Mesendoderm (in vitro differentiated cells): ENCODE measurements around the gene IGDCC3.

ENCODE experiments used
- DNase-seq: peaks from one replicate; pipeline ENCODE4 v3.0.0; 2013
- H2AK5ac ChIP-seq: 2 replicates; pipeline ENCODE4 v1.6.1; 2013; ENCODE audit warnings: low read length, inconsistent platforms
- H2BK120ac ChIP-seq: 2 replicates; pipeline ENCODE4 v1.6.1; 2013; ENCODE audit warnings: low read depth, mild to moderate bottlenecking, low read length, moderate library complexity, mixed read lengths
- H2BK15ac ChIP-seq: replicated peaks from 2 replicates; pipeline ENCODE4 v1.6.1; 2013; ENCODE audit warnings: low read depth, mild to moderate bottlenecking, moderate library complexity
- H2BK5ac ChIP-seq: 2 replicates; pipeline ENCODE4 v1.6.1; 2013; ENCODE audit warnings: low read length, inconsistent platforms
- H3K18ac ChIP-seq: 2 replicates; pipeline ENCODE4 v1.6.1; 2013; ENCODE audit warnings: mild to moderate bottlenecking, low read length, mixed read lengths
- H3K23ac ChIP-seq: one replicate; pipeline ENCODE4 v1.6.1; 2013; ENCODE audit warnings: low read length
- H3K27ac ChIP-seq: 2 replicates; pipeline ENCODE4 v1.5.1; 2013; ENCODE audit warnings: low read depth, mild to moderate bottlenecking, inconsistent platforms, low read length, moderate library complexity
- H3K27me3 ChIP-seq: 2 replicates; pipeline ENCODE4 v1.6.1; 2013; ENCODE audit warnings: low read length, control low read depth, mild to moderate bottlenecking, inconsistent platforms; ENCODE audit not compliant: insufficient read depth, poor library complexity
- H3K36me3 ChIP-seq: 2 replicates; pipeline ENCODE4 v1.6.1; 2013; ENCODE audit warnings: low read length, inconsistent platforms; ENCODE audit not compliant: control insufficient read depth, insufficient read depth
- H3K4ac ChIP-seq: one replicate; pipeline ENCODE4 v1.6.1; 2013; ENCODE audit warnings: low read depth, mild to moderate bottlenecking, low read length, moderate library complexity
- H3K4me1 ChIP-seq: 2 replicates; pipeline ENCODE4 v1.6.1; 2013; ENCODE audit warnings: low read depth, low read length, inconsistent platforms; ENCODE audit not compliant: control insufficient read depth
- H3K4me2 ChIP-seq: 2 replicates; pipeline ENCODE4 v1.6.1; 2013; ENCODE audit warnings: low read length
- H3K4me3 ChIP-seq: 2 replicates; pipeline ENCODE4 v1.5.1; 2013; ENCODE audit warnings: mild to moderate bottlenecking, low read length
- H3K56ac ChIP-seq: one replicate; pipeline ENCODE4 v1.6.1; 2013; ENCODE audit warnings: low read length
- H3K79me1 ChIP-seq: 2 replicates; pipeline ENCODE4 v1.6.1; 2013; ENCODE audit warnings: low read length, inconsistent platforms
- H3K79me2 ChIP-seq: 2 replicates; pipeline ENCODE4 v1.6.1; 2013; ENCODE audit warnings: mild to moderate bottlenecking, low read length; ENCODE audit not compliant: control insufficient read depth, insufficient read depth
- H3K9ac ChIP-seq: 2 replicates; pipeline ENCODE4 v1.6.1; 2013; ENCODE audit warnings: low read length, inconsistent platforms
- H4K5ac ChIP-seq: one replicate; pipeline ENCODE4 v1.6.1; 2013; ENCODE audit warnings: low read length
- H4K8ac ChIP-seq: one replicate; pipeline ENCODE4 v1.6.1; 2013; ENCODE audit warnings: low read depth, mild to moderate bottlenecking, control low read depth, low read length, moderate library complexity
- whole genome bisulfite sequencing: extraction: QIAGEN DNeasy Blood & Tissue Kit; methylation state at CpG from one replicate; pipeline ENCODE4 v1.1.7; 2013; ENCODE audit warnings: low lambda C conversion rate, missing lambda C conversion rate; ENCODE audit not compliant: insufficient coverage; ENCODE audit errors: extremely low coverage; 5-methylcytosine and 5-hydroxymethylcytosine counted together

Gene IGDCC3

GRCh38 chr15:65389226-65389625 lies 11.4 kb upstream of the IGDCC3 start:
- Histone ChIP-seq H3K4ac (no peak overlapping the region), H3K4me2 (no peak overlapping the region), H2AK5ac (no peak overlapping the region), H3K56ac (no peak overlapping the region), H3K36me3 (no peaks in the 10 kb centered on the region), H3K27me3 (no peaks in the 10 kb centered on the region), H3K18ac (no peak overlapping the region), H4K8ac (no peak overlapping the region), H3K79me2 (no peaks in the 10 kb centered on the region), H2BK120ac (no peak overlapping the region), H3K27ac (no peak overlapping the region), H2BK15ac (no peak overlapping the region), H3K79me1 (no peaks in the 10 kb centered on the region), H3K23ac (no peak overlapping the region), H3K4me3 (no peak overlapping the region), H2BK5ac (no peak overlapping the region), H4K5ac (no peak overlapping the region), H3K4me1 (peaks cover 3% of the 10 kb centered on the region), H3K9ac (no peak overlapping the region)
- WGBS, result no CpG with 5 or more reads among the region's 10 CpGs
- DNase-seq, result no peak

DNA sequence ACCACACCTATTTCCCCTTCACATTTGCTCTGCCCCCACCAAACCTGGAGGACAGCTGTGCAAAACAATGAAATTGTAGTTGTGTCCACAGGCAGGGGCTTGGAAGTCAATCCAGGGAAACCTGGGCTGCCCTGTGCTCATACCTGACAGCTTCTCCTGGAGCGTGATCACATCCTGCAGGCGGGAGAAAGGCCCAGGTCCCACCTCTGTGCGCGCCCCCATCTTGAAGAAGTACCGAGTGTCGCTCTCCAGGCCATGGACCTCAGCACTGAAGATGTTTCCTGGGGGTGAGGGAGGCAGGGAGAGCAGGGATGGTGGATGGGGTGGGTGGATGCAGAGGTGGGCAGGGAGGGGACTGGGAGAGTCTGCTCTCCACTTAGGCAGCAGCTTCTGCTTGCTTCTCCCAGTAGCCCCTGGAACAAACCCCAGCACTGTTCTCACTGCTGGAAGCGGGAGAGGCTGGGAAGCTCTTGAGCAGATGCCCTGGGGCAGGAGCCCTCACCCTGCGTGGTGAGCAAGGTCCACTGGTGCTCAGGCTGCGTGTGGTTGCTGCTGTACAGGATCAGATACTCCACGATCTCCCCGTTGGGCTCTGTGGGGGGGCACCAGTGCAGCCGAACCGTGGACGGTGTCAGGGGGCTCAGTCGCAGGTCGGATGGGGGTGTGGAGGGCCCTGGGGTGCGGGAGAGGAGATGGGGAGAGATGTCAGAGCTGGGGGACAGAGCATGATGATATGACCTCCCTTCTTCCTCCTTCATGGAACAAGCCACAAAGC lies 10.7 kb upstream of the IGDCC3 start:
- Histone ChIP-seq H4K8ac (no peak overlapping the region), H3K27me3 (no peaks in the 10 kb centered on the region), H3K23ac (no peak overlapping the region), H2AK5ac (no peak overlapping the region), H3K18ac (no peak overlapping the region), H3K4me3 (no peak overlapping the region), H3K56ac (no peak overlapping the region), H2BK120ac (no peak overlapping the region), H3K9ac (no peak overlapping the region), H3K79me2 (no peaks in the 10 kb centered on the region), H3K4ac (no peak overlapping the region), H3K27ac (no peak overlapping the region), H4K5ac (no peak overlapping the region), H3K36me3 (no peaks in the 10 kb centered on the region), H3K4me1 (peaks cover 3% of the 10 kb centered on the region), H2BK5ac (no peak overlapping the region), H2BK15ac (no peak overlapping the region), H3K4me2 (no peak overlapping the region), H3K79me1 (no peaks in the 10 kb centered on the region)
- no peak for DNase-seq
- WGBS, result no CpG with 5 or more reads among the region's 17 CpGs

GRCh38 chr15:65386886-65387285 lies 9.1 kb upstream of the IGDCC3 start:
- Histone ChIP-seq H3K36me3 (no peaks in the 10 kb centered on the region), H2AK5ac (no peak overlapping the region), H2BK120ac (no peak overlapping the region), H3K4me2 (no peak overlapping the region), H2BK15ac (no peak overlapping the region), H4K8ac (no peak overlapping the region), H3K4me3 (no peak overlapping the region), H3K4me1 (peaks cover 3% of the 10 kb centered on the region), H3K23ac (no peak overlapping the region), H3K9ac (no peak overlapping the region), H3K79me2 (no peaks in the 10 kb centered on the region), H4K5ac (no peak overlapping the region), H3K4ac (no peak overlapping the region), H3K27me3 (no peaks in the 10 kb centered on the region), H3K18ac (no peak overlapping the region), H3K27ac (no peak overlapping the region), H3K79me1 (no peaks in the 10 kb centered on the region), H3K56ac (no peak overlapping the region), H2BK5ac (no peak overlapping the region)
- DNase-seq, result no peak
- WGBS, result no CpG with 5 or more reads among the region's 6 CpGs

DNA sequence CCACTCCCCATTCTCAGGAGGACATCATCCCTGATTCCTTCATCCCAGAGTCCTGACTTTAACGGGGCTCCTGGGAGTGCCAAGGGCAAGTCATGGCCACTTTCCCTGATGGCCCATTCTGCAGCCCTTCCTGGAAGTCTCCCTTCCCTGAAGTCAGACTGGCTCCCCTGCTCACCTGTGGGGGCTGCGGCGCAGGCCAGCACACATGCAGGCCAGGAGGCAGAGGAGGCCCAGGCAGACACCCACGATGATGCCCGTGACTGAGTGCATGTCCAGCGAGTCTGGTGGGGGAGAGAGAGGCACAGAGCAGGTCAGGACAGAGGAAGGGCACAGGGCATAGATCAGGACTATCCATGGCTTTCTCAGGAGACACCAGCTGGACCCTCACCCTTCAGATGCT lies 8.6 kb upstream of the IGDCC3 start:
- Histone ChIP-seq H3K27ac (no peak overlapping the region), H2BK120ac (no peak overlapping the region), H3K4me3 (no peak overlapping the region), H2AK5ac (no peak overlapping the region), H3K18ac (no peak overlapping the region), H2BK15ac (no peak overlapping the region), H4K5ac (no peak overlapping the region), H2BK5ac (no peak overlapping the region), H3K4ac (no peak overlapping the region), H3K27me3 (no peaks in the 10 kb centered on the region), H3K9ac (no peak overlapping the region), H3K56ac (no peak overlapping the region), H3K4me1 (peaks cover 3% of the 10 kb centered on the region), H3K79me1 (no peaks in the 10 kb centered on the region), H4K8ac (no peak overlapping the region), H3K79me2 (no peaks in the 10 kb centered on the region), H3K4me2 (no peak overlapping the region), H3K36me3 (no peaks in the 10 kb centered on the region), H3K23ac (no peak overlapping the region)
- no CpG with 5 or more reads among the region's 6 CpGs for WGBS
- no peak for DNase-seq

DNA sequence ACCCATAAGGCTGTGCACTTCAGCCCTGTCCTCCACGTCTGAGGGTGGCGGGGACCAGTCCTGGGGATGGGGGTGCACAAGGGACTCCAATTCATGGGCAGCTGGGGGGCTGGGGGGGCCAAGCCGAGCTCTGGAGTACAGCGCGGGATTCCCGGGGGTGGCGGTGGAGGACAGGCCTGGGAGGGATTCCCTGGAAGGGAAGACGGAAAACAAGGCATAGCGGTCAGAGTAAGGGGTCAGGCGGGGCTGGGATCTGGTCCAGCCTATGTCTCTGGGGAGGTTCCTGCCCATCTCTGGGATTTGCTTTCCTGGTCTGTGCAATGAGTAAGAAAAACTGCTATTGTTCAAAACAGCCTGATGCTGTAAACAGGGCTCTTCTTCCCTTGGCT lies 8.1 kb upstream of the IGDCC3 start:
- Histone ChIP-seq H2BK120ac (no peak overlapping the region), H3K23ac (no peak overlapping the region), H4K5ac (no peak overlapping the region), H3K4ac (no peak overlapping the region), H2BK5ac (no peak overlapping the region), H3K4me3 (no peak overlapping the region), H3K79me1 (no peaks in the 10 kb centered on the region), H3K4me1 (peaks cover 3% of the 10 kb centered on the region), H3K36me3 (no peaks in the 10 kb centered on the region), H3K27me3 (no peaks in the 10 kb centered on the region), H3K56ac (peak overlapping the region; percentile 47), H3K9ac (no peak overlapping the region), H3K27ac (no peak overlapping the region), H2BK15ac (no peak overlapping the region), H3K79me2 (no peaks in the 10 kb centered on the region), H4K8ac (no peak overlapping the region), H2AK5ac (no peak overlapping the region), H3K18ac (no peak overlapping the region), H3K4me2 (no peak overlapping the region)
- no CpG with 5 or more reads among the region's 10 CpGs for WGBS
- DNase-seq, result no peak
